HepG2 (cell line): Measurements from ENCODE around the gene MORC3. TPM values are rescaled to one million over a fixed set of nuclear protein-coding genes. Genes with fewer than 3 reads are reported as not detected.

Experiments used
- CREB3 ChIP-seq: sonication (generic); formaldehyde crosslinking; IDR thresholded peaks from 2 replicates; pipeline ENCODE4 v1.5.0; 2020; ENCODE audit warnings: missing genetic modification reagents
- HIC2 ChIP-seq: sonication (generic); formaldehyde crosslinking; IDR thresholded peaks from 2 replicates; pipeline ENCODE4 v1.9.0; 2022; ENCODE audit warnings: low read depth, missing genetic modification reagents
- LCORL ChIP-seq, 2 experiments: fragments of 450-650 bp in 1 of 2; sonication (generic) in 1 of 2; formaldehyde crosslinking in 1 of 2; IDR thresholded peaks; 2 replicates each; pipeline versions ENCODE4 v1.5.0 to v1.6.1; 2017 to 2020; ENCODE audit warnings: antibody characterized with exemption in 1 of 2, missing genetic modification reagents in 1 of 2
- MED8 ChIP-seq: sonication (generic); formaldehyde crosslinking; IDR thresholded peaks from 2 replicates; pipeline ENCODE4 v1.8.1; 2023; ENCODE audit warnings: mild to moderate bottlenecking, missing genetic modification reagents; ENCODE audit not compliant: insufficient replicate concordance
- MXD1 ChIP-seq: sonication (generic); formaldehyde crosslinking; IDR thresholded peaks from 2 replicates; pipeline ENCODE4 v1.4.0; 2020; ENCODE audit warnings: mild to moderate bottlenecking, missing genetic modification reagents
- PRMT3 ChIP-seq: sonication (generic); formaldehyde crosslinking; IDR thresholded peaks from 2 replicates; pipeline ENCODE4 v1.8.1; 2022; ENCODE audit warnings: low read depth, mild to moderate bottlenecking, moderate library complexity, missing genetic modification reagents, borderline replicate concordance
- RBFOX2 ChIP-seq: fragments of 200-400 bp; formaldehyde crosslinking; IDR thresholded peaks from 2 replicates; pipeline ENCODE4 v1.6.1; 2017; ENCODE audit warnings: low read depth, mild to moderate bottlenecking, low read length
- SNAPC4 ChIP-seq: sonication (generic); formaldehyde crosslinking; IDR thresholded peaks from 2 replicates; pipeline ENCODE4 v1.4.0; 2020; ENCODE audit warnings: mild to moderate bottlenecking, missing genetic modification reagents
- SYNCRIP ChIP-seq: fragments of 200-400 bp; formaldehyde crosslinking; IDR thresholded peaks from 2 replicates; pipeline ENCODE4 v1.6.1; 2018; ENCODE audit warnings: mild to moderate bottlenecking, low read depth, low read length; ENCODE audit not compliant: insufficient read depth
- TBX2 ChIP-seq: sonication (generic); formaldehyde crosslinking; IDR thresholded peaks from 2 replicates; pipeline ENCODE4 v1.5.0; 2020; ENCODE audit warnings: missing genetic modification reagents, mild to moderate bottlenecking, borderline replicate concordance
- THYN1 ChIP-seq: sonication (generic); formaldehyde crosslinking; IDR thresholded peaks from 2 replicates; pipeline ENCODE4 v1.8.1; 2023; ENCODE audit warnings: low read depth, mild to moderate bottlenecking, moderate library complexity, missing genetic modification reagents, borderline replicate concordance
- ZHX1 ChIP-seq: sonication (generic); formaldehyde crosslinking; IDR thresholded peaks from 2 replicates; pipeline ENCODE4 v1.8.1; 2022; ENCODE audit warnings: low read depth, mild to moderate bottlenecking, missing genetic modification reagents
- ZNF180 ChIP-seq: sonication (generic); formaldehyde crosslinking; IDR thresholded peaks from 2 replicates; pipeline ENCODE4 v1.4.0; 2020; ENCODE audit warnings: low read depth, missing genetic modification reagents, borderline replicate concordance
- ZNF263 ChIP-seq: sonication (generic); formaldehyde crosslinking; IDR thresholded peaks from 2 replicates; pipeline ENCODE4 v1.4.0; 2020; ENCODE audit warnings: missing genetic modification reagents
- ZNF337 ChIP-seq: sonication (generic); formaldehyde crosslinking; IDR thresholded peaks from 2 replicates; pipeline ENCODE4 v1.5.1; 2020; ENCODE audit warnings: missing genetic modification reagents, low read depth, mild to moderate bottlenecking, borderline replicate concordance
- ZNF629 ChIP-seq: sonication (generic); formaldehyde crosslinking; conservative IDR thresholded peaks from 2 replicates; pipeline ENCODE4 v1.5.0; 2020; ENCODE audit warnings: missing genetic modification reagents
- polyA plus RNA-seq, 8 experiments: library from polyadenylated mRNA; depleted of rRNA in 3 of 8; stranded (reverse) in 7 of 8; unstranded in 1 of 8; fragments of >200 nt; fragmentation: Illumina TruSeq in 4 of 8; extraction: Trizol in 4 of 8; gene quantifications; 2 replicates each; pipeline versions ENCODE4 v1.2.1 to v1.2.3, GENCODE V29; 2011 to 2016; ENCODE audit warnings: low read depth in 4 of 8, missing spikeins in 1 of 8, mixed read lengths in 1 of 8; ENCODE audit not compliant: insufficient read depth in 1 of 8
- total RNA-seq, 5 experiments: library from RNA; depleted of rRNA; stranded (reverse); fragments of >200 nt; fragmentation: Illumina TruSeq; extraction: Trizol; gene quantifications; 2 replicates each; pipeline ENCODE4 v1.2.3, GENCODE V29; 2016; ENCODE audit warnings: low read depth in 1 of 5

Gene MORC3
- total and polyA plus RNA-seq, 2 of the 13 experiments (the other 11 are each of a cell fraction or from before 2014, with no cell fraction given), result 12.9 to 19.5 TPM

GRCh38 chr21:36320421-36321324 is 676 bp downstream of the MORC3 start (continued):
- TF ChIP-seq MED8 (CRISPR knock-in tag) (no peak), SNAPC4 (CRISPR knock-in tag) (peak; percentile 97), RBFOX2 (peak; percentile 86), LCORL (IDR thresholded peaks at IDR 0.05) (no peak), LCORL (CRISPR knock-in tag; IDR thresholded peaks at IDR 0.05) (no peak), HIC2 (CRISPR knock-in tag) (no peak), ZNF629 (CRISPR knock-in tag) (no peak), ZHX1 (CRISPR knock-in tag) (no peak), PRMT3 (CRISPR knock-in tag) (no peak), CREB3 (CRISPR knock-in tag) (no peak), ZNF180 (CRISPR knock-in tag) (no peak), ZNF337 (CRISPR knock-in tag) (no peak), TBX2 (CRISPR knock-in tag) (no peak; the same call in 1 of the 2 replicates), THYN1 (CRISPR knock-in tag) (no peak), ZNF263 (no peak), SYNCRIP (no peak), MXD1 (CRISPR knock-in tag) (no peak)
